GM21619 (cell line): ENCODE data around the gene BHLHE23.
A peak's percentile ranks its signal among the peaks of the same experiment; 100 is the strongest.

Source experiments
- ATAC-seq: cut with Tn5 transposase; IDR thresholded peaks from one replicate; pipeline ENCODE4 v1.9.1; 2021; ENCODE audit not compliant: unreplicated experiment

The BHLHE23 gene

GRCh38 chr20:62975251-62975760, 31.5 kb downstream of the BHLHE23 start:
- ATAC-seq = no peak

GRCh38 chr20:62972845-62973745, 33.7 kb downstream of the BHLHE23 start:
- ATAC-seq = no peak

GRCh38 chr20:62971950-62972844, 34.6 kb downstream of the BHLHE23 start:
- peak; percentile 55 for ATAC-seq

GRCh38 chr20:62971211-62971949, 35.4 kb downstream of the BHLHE23 start:
- no peak for ATAC-seq

GRCh38 chr20:62970307-62971210, 36.2 kb downstream of the BHLHE23 start:
- no peak for ATAC-seq

- no peak for ATAC-seq
Measured at GRCh38 chr20:62969939-62970306, 36.8 kb downstream of the BHLHE23 start.

- ATAC-seq = no peak
Measured at GRCh38 chr20:62969179-62969760, 37.5 kb downstream of the BHLHE23 start.

GRCh38 chr20:62968378-62969178, 38.2 kb downstream of the BHLHE23 start:
- ATAC-seq = no peak

- no peak for ATAC-seq
Measured at GRCh38 chr20:62967628-62968351, 39.0 kb downstream of the BHLHE23 start.

- no peak for ATAC-seq
Measured at GRCh38 chr20:62967149-62967501, 39.6 kb downstream of the BHLHE23 start.

GRCh38 chr20:62966212-62967148, 40.3 kb downstream of the BHLHE23 start:
- ATAC-seq = no peak

GRCh38 chr20:62965363-62965771, 41.4 kb downstream of the BHLHE23 start:
- no peak for ATAC-seq

- ATAC-seq = no peak
Measured at GRCh38 chr20:62964700-62965099, 42.1 kb downstream of the BHLHE23 start.

GRCh38 chr20:62963614-62964397, 43.0 kb downstream of the BHLHE23 start:
- no peak for ATAC-seq

- no peak for ATAC-seq
Measured at GRCh38 chr20:62962891-62963613, 43.7 kb downstream of the BHLHE23 start.
